Nephron (organoid): ENCODE results near the gene OVCH1.

Source experiments
- H3K27ac Mint-ChIP-seq, 3 experiments: 2 replicates each; pipeline ENCODE4 v1.8.0; 2020; ENCODE audit warnings: mixed read lengths in 3 of 3, mild to moderate bottlenecking in 2 of 3, moderate library complexity in 1 of 3
- H3K27me3 Mint-ChIP-seq: 2 replicates; pipeline ENCODE4 v1.8.0; 2021; ENCODE audit warnings: low read depth, mild to moderate bottlenecking, moderate library complexity, mixed read lengths
- H3K36me3 Mint-ChIP-seq: 2 replicates; pipeline ENCODE4 v1.8.0; 2020; ENCODE audit warnings: low read depth, mixed read lengths
- H3K4me1 Mint-ChIP-seq: 2 replicates; pipeline ENCODE4 v1.8.0; 2020; ENCODE audit warnings: mixed read lengths
- H3K4me3 Mint-ChIP-seq, 3 experiments: 2 replicates each; pipeline ENCODE4 v1.8.0; 2020; ENCODE audit warnings: mild to moderate bottlenecking in 3 of 3, mixed read lengths in 3 of 3, moderate library complexity in 2 of 3
- H3K9me3 Mint-ChIP-seq: 2 replicates; pipeline ENCODE4 v1.8.0; 2020; ENCODE audit warnings: mixed read lengths
- TF ChIP-seq, protein P1 (sequence below), 3 experiments: fragments of 200-600 bp; sonication (generic); IDR thresholded peaks; one replicate each; pipeline ENCODE4 v1.5.0; 2021; ENCODE audit warnings: antibody characterized with exemption in 3 of 3; ENCODE audit not compliant: unreplicated experiment in 3 of 3

The OVCH1 gene

DNA sequence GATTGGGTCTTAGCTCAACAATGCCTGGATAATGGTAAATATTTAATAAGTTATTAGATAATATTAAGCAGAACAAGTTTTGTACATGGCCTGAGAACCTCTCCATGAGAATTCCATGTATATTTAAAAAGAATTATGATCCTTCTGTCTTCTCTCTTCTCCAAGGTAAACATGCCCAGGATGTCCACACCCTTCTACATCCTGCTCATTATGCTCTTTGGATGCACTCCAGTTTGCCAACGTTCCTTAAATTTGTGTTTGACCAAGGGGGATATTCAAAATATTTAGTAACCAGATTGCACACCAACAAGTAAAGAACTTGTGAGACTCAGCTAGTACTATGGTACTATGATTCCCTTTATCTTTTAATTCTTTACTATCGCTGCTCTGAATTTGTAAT lies 71.8 kb downstream of the OVCH1 start:
- Mint-ChIP-seq H3K27me3 (no peaks in the 10 kb centered on the region), H3K4me3 (no peak overlapping the region), H3K36me3 (no peaks in the 10 kb centered on the region), H3K4me1 (no peaks in the 10 kb centered on the region), H3K9me3 (peaks cover 3% of the 10 kb centered on the region), H3K27ac (no peak overlapping the region)
- TF ChIP-seq, protein P1, sequence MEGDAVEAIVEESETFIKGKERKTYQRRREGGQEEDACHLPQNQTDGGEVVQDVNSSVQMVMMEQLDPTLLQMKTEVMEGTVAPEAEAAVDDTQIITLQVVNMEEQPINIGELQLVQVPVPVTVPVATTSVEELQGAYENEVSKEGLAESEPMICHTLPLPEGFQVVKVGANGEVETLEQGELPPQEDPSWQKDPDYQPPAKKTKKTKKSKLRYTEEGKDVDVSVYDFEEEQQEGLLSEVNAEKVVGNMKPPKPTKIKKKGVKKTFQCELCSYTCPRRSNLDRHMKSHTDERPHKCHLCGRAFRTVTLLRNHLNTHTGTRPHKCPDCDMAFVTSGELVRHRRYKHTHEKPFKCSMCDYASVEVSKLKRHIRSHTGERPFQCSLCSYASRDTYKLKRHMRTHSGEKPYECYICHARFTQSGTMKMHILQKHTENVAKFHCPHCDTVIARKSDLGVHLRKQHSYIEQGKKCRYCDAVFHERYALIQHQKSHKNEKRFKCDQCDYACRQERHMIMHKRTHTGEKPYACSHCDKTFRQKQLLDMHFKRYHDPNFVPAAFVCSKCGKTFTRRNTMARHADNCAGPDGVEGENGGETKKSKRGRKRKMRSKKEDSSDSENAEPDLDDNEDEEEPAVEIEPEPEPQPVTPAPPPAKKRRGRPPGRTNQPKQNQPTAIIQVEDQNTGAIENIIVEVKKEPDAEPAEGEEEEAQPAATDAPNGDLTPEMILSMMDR (IDR thresholded peaks at IDR 0.05; ENCODE audit: unreplicated experiment in 3 of 3) = no peak

DNA sequence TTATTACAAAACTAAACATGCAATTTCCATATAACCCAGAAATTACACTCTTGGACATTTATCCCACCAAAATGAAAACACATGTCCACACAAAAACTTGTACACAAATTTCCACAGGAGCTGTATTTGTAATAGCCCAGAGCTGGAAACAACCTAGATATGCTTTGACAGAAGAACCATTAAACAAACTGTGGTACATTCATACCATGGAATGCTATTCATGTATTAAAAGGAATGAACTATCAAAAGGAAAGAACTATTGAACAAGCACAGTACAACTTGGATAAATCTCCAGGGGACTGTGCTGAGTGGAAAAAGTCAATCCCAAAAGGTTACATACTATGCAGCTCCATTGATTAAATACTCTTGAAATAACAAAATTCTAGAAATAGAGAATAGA lies 80.7 kb downstream of the OVCH1 start:
- Mint-ChIP-seq H3K4me1 (peaks cover 11% of the 10 kb centered on the region), H3K27me3 (peaks cover 4% of the 10 kb centered on the region), H3K4me3 (no peak overlapping the region), H3K9me3 (peaks cover 16% of the 10 kb centered on the region), H3K36me3 (peaks cover 5% of the 10 kb centered on the region), H3K27ac (no peak overlapping the region)
- TF ChIP-seq, protein P1 (IDR thresholded peaks at IDR 0.05; ENCODE audit: unreplicated experiment in 3 of 3) = no peak

DNA sequence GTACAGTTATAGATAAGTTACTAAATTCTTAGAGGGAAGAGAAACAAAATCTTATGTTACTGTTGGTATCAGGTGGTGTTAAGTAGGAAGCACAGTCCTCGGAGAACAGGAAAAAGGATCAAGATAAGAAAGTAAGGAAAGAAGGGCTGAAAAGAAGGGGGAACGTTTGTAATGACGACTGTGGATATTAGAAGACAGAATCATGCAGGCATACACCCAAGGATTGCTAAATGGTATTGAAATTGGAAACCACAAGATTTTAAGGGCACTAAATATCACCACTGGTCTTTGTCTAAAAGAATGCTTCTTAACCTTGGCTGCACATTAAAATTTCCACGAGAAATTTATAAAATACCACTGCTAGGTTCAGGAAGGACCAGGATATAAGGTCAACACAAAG lies 82.4 kb downstream of the OVCH1 start:
- Mint-ChIP-seq H3K27me3 (peaks cover 4% of the 10 kb centered on the region), H3K27ac (no peak overlapping the region), H3K36me3 (peaks cover 5% of the 10 kb centered on the region), H3K4me1 (peaks cover 11% of the 10 kb centered on the region), H3K4me3 (no peak overlapping the region), H3K9me3 (peaks cover 23% of the 10 kb centered on the region)
- TF ChIP-seq, protein P1 (IDR thresholded peaks at IDR 0.05; ENCODE audit: unreplicated experiment in 3 of 3) = no peak

DNA sequence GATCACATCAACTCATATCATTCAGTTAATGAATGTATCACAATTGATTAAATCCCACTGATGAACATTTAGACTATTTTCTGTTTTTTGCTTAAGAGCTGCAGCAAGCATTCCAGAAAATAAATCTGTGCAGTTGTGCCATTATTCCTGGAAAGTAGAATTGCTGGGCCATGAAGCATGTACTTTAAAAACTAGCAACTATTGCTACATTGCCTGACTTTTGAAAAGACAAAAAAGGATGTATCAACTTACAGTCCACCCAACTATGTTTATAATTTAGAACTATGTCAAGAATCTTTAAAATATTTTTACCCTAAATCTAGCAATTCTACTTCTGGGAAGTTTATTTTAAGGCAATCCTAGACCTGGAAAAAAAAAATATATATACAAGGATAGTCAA lies 83.1 kb downstream of the OVCH1 start:
- TF ChIP-seq, protein P1 (IDR thresholded peaks at IDR 0.05; ENCODE audit: unreplicated experiment in 3 of 3) = no peak
- H3K9me3 Mint-ChIP-seq = peaks cover 26% of the 10 kb centered on the region
- H3K36me3 Mint-ChIP-seq = peaks cover 5% of the 10 kb centered on the region
- no peak overlapping the region for H3K4me3 Mint-ChIP-seq
- H3K27me3 Mint-ChIP-seq = peaks cover 4% of the 10 kb centered on the region
- H3K4me1 Mint-ChIP-seq = peaks cover 11% of the 10 kb centered on the region
- H3K27ac Mint-ChIP-seq = no peak overlapping the region

DNA sequence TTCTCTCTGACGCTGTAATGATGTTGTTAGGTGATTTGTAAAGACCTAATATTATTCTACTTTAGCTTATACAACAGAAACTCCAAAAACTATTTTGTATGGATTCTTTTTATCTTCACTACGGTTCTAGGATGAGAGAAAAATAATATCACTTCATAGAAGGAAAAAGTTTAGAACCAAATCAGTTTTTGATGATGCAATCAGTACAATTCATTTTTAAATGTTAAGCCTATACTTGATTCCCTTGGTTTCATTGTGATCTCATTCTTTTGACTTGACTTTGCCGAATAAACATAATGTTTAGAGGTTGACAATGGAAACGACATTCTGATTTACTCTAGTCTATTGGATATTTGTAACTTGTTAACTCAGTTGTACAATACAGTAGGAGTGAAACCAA lies 91.9 kb downstream of the OVCH1 start:
- no peaks in the 10 kb centered on the region for H3K27me3 Mint-ChIP-seq
- H3K9me3 Mint-ChIP-seq = peaks cover 9% of the 10 kb centered on the region
- H3K4me3 Mint-ChIP-seq = no peak overlapping the region
- H3K4me1 Mint-ChIP-seq = no peaks in the 10 kb centered on the region
- TF ChIP-seq, protein P1 (IDR thresholded peaks at IDR 0.05; ENCODE audit: unreplicated experiment in 3 of 3) = no peak
- no peaks in the 10 kb centered on the region for H3K36me3 Mint-ChIP-seq
- H3K27ac Mint-ChIP-seq = no peak overlapping the region

DNA sequence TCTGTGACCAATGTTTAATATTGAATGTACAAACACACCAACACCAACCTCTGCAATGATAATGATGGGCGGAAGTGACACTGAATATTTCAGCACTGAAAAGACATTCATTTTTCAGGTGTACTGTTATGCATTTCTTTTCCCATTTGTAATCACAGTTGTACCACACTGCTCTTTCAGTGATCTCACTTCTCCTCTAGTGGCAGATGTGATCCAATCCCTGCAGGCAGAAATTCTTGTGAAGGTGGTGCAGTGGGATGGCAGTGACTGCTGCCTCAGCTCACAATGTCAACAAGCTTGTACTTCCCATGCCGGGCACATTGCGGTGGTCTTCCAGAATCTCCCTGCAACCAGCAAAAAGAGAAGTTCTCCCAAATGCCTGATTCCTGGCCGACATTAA lies 93.5 kb downstream of the OVCH1 start:
- H3K27me3 Mint-ChIP-seq = no peaks in the 10 kb centered on the region
- no peak overlapping the region for H3K4me3 Mint-ChIP-seq
- peaks cover under 1% of the 10 kb centered on the region for H3K9me3 Mint-ChIP-seq
- H3K36me3 Mint-ChIP-seq = no peaks in the 10 kb centered on the region
- H3K4me1 Mint-ChIP-seq = no peaks in the 10 kb centered on the region
- H3K27ac Mint-ChIP-seq = no peak overlapping the region
- TF ChIP-seq, protein P1 (IDR thresholded peaks at IDR 0.05; ENCODE audit: unreplicated experiment in 3 of 3) = no peak
